ENCODE results near the gene LTBP2. TPM values are rescaled to one million over a fixed set of nuclear protein-coding genes. Genes with fewer than 3 reads are reported as not detected.

LTBP2 gene
- total and polyA plus RNA-seq, 2 of the 8 experiments (the other 6 are each of a cell fraction or from before 2014, with no cell fraction given) = 0.48 to 0.89 TPM

DNA sequence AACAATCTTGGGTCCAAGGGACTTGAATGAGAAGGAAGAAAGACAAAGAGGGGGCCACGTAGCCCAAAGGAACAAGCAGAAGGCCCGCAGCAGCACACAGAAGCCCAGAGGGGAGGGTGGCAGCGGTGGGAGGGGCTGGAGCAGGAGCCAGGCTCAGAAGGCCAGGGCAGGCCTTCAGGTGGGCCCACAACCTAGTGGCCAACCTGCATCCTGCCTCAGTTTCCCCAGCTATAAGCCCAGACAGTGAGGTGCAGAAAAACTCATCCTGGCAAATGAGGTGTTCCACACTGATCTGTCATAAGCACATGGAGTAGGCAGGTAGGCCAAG, 34.1 kb downstream of the LTBP2 start (continued):
- TF ChIP-seq HDAC2 (IDR thresholded peaks at IDR 0.05; ENCODE audit: borderline replicate concordance in 1 of 2, low read depth in 2 of 2, low read length in 2 of 2) = no peak

Measured in H1 (cell line).